Panc1 (cell line): ENCODE measurements around the gene MYO18A. TPM values are rescaled to one million over a fixed set of nuclear protein-coding genes. Genes with fewer than 3 reads are reported as not detected.
A peak's percentile ranks its signal among the peaks of the same experiment; 100 is the strongest.

ENCODE experiments used
- ATAC-seq: fragments of 200-7000 bp; cut with Tn5 transposase; 2 replicates; pipeline ENCODE4 v1.9.1; 2020; ENCODE audit warnings: mild to moderate bottlenecking, moderate library complexity
- BruUV-seq: library from RNA; stranded (reverse); fragments of 400-500 nt; replicated peaks from 2 replicates; lab custom pipeline; 2021; lab: Mats Ljungman, UMichigan
- CTCF ChIA-PET: fragments of 300-600 bp; sonication (Branson Sonifier 250); formaldehyde crosslinking; loops from one replicate; lab custom pipeline; 2022; ENCODE audit warnings: antibody characterized with exemption; lab: Charles Lee
- POLR2A ChIA-PET: fragments of 300-600 bp; sonication (Branson Sonifier 250); formaldehyde crosslinking; loops from one replicate; lab custom pipeline; 2022; ENCODE audit warnings: antibody characterized with exemption; lab: Charles Lee
- DNase-seq: peaks from one replicate; pipeline ENCODE4 v3.0.0-alpha.2; 2010; ENCODE audit warnings: low read depth, low spot score
- H3K27ac ChIP-seq: 2 replicates; pipeline ENCODE4 v1.5.1; 2011; ENCODE audit warnings: mild to moderate bottlenecking, low read length, inconsistent platforms
- H3K27me3 ChIP-seq: fragments of 200-500 bp; sonication (Bioruptor generic); 2 replicates; pipeline ENCODE4 v1.6.0; 2014; ENCODE audit warnings: low read length, inconsistent platforms; ENCODE audit not compliant: control insufficient read depth, insufficient read depth
- H3K36me3 ChIP-seq: fragments of 200-500 bp; sonication (Bioruptor generic); 2 replicates; pipeline ENCODE4 v1.5.1; 2014; ENCODE audit warnings: inconsistent platforms, mild to moderate bottlenecking, low read length, moderate library complexity; ENCODE audit not compliant: control insufficient read depth, insufficient read depth
- H3K4me1 ChIP-seq: 2 replicates; pipeline ENCODE4 v1.5.1; 2011; ENCODE audit warnings: inconsistent platforms, mild to moderate bottlenecking, low read length, moderate library complexity; ENCODE audit not compliant: control insufficient read depth, insufficient read depth
- H3K4me3 ChIP-seq, 2 experiments: 2 replicates each; pipeline ENCODE4 v1.5.1; 2011 to 2012; ENCODE audit warnings: low read depth in 2 of 2, low read length in 2 of 2, mild to moderate bottlenecking in 2 of 2, inconsistent platforms in 1 of 2, moderate library complexity in 1 of 2
- H3K9me3 ChIP-seq: fragments of 200-500 bp; sonication (Bioruptor generic); 2 replicates; pipeline ENCODE4 v1.5.1; 2014; ENCODE audit warnings: low read depth, mild to moderate bottlenecking, inconsistent platforms, low read length, moderate library complexity; ENCODE audit not compliant: control insufficient read depth, insufficient read depth
- POLR2AphosphoS5 ChIP-seq: IDR thresholded peaks from 2 replicates; pipeline ENCODE4 v1.6.1; 2012; ENCODE audit warnings: mild to moderate bottlenecking, low read depth, low read length, moderate library complexity
- SIN3A ChIP-seq: IDR thresholded peaks from 2 replicates; pipeline ENCODE4 v1.6.1; 2012; ENCODE audit warnings: low read depth, mild to moderate bottlenecking, low read length, moderate library complexity, borderline replicate concordance; ENCODE audit not compliant: insufficient read depth
- TCF7L2 ChIP-seq: IDR thresholded peaks from 2 replicates; pipeline ENCODE4 v1.6.1; 2011; ENCODE audit warnings: mild to moderate bottlenecking, low read depth, low read length, inconsistent platforms
- in situ Hi-C: cut with HindIII; loops from 2 replicates; pipeline ENCODE4 v1.10.0; 2016; ENCODE audit warnings: low sequenced_read_pairs, low pct_unique_long_range_greater_than_20kb
- intact Hi-C: fragments of 100-400 bp; cut with micrococcal nuclease; formaldehyde crosslinking; loops from one replicate; pipeline ENCODE4 v1.10.0; 2022; ENCODE audit not compliant: unreplicated experiment
- total RNA-seq: library from RNA; stranded (reverse); gene quantifications from one replicate; pipeline ENCODE4 v1.2.1, GENCODE V29; 2021; ENCODE audit not compliant: unreplicated experiment
- TF ChIP-seq, protein P1 (sequence below): fragments of 450-650 bp; IDR thresholded peaks from 2 replicates; pipeline ENCODE4 v1.5.1; 2017; ENCODE audit warnings: mild to moderate bottlenecking
- TF ChIP-seq, protein P2 (sequence below), 2 experiments: IDR thresholded peaks; 2 replicates each; pipeline ENCODE4 v1.6.1; 2011 to 2012; ENCODE audit warnings: low read depth in 2 of 2, control low read depth in 1 of 2, low read length in 1 of 2, mild to moderate bottlenecking in 1 of 2, moderate library complexity in 1 of 2; ENCODE audit not compliant: insufficient read depth in 1 of 2

The MYO18A gene
- total RNA-seq, 1 experiment from 2014 or later = 108 TPM

DNA sequence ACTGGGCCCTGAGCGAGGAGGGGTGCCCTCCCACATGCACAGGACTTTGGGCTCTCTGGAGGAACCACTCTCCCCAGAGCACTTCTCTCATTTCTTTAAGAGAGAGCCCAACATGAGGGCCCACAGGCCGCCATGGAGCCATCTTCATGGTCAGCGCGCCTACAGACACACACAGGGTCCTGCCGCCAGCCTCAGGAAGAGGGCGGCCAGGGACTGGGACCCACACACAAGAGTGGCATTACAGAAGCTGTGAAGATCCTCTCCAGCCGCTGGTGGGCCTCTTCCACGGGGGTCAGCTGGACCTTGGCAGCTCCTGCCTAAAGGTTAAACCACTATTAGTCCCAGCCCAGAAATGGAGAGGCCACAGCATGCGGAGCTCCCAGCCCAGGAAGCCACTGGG is 54.5 kb downstream of the MYO18A start:
- Histone ChIP-seq H3K4me3 (no peak overlapping the region), H3K4me1 (peaks cover 8% of the 10 kb centered on the region), H3K9me3 (no peaks in the 10 kb centered on the region), H3K27ac (no peak overlapping the region), H3K27me3 (no peaks in the 10 kb centered on the region), H3K36me3 (no peaks in the 10 kb centered on the region)
- no TSS peak for BruUV-seq
- ChIA-PET POLR2A (no interaction called here), CTCF (interaction anchor here (0.6 kb wide), 1 partner anchor 22 kb away, joined by 3 read pairs; no protein-coding TSS in a partner anchor)
- intact Hi-C loops = no loop called here
- DNase-seq (no peak), ATAC-seq (no peak)
- TF ChIP-seq SIN3A (no peak), POLR2AphosphoS5 (no peak), TCF7L2 (no peak)
- TF ChIP-seq, protein P1, sequence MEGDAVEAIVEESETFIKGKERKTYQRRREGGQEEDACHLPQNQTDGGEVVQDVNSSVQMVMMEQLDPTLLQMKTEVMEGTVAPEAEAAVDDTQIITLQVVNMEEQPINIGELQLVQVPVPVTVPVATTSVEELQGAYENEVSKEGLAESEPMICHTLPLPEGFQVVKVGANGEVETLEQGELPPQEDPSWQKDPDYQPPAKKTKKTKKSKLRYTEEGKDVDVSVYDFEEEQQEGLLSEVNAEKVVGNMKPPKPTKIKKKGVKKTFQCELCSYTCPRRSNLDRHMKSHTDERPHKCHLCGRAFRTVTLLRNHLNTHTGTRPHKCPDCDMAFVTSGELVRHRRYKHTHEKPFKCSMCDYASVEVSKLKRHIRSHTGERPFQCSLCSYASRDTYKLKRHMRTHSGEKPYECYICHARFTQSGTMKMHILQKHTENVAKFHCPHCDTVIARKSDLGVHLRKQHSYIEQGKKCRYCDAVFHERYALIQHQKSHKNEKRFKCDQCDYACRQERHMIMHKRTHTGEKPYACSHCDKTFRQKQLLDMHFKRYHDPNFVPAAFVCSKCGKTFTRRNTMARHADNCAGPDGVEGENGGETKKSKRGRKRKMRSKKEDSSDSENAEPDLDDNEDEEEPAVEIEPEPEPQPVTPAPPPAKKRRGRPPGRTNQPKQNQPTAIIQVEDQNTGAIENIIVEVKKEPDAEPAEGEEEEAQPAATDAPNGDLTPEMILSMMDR = no peak
- TF ChIP-seq, protein P2, sequence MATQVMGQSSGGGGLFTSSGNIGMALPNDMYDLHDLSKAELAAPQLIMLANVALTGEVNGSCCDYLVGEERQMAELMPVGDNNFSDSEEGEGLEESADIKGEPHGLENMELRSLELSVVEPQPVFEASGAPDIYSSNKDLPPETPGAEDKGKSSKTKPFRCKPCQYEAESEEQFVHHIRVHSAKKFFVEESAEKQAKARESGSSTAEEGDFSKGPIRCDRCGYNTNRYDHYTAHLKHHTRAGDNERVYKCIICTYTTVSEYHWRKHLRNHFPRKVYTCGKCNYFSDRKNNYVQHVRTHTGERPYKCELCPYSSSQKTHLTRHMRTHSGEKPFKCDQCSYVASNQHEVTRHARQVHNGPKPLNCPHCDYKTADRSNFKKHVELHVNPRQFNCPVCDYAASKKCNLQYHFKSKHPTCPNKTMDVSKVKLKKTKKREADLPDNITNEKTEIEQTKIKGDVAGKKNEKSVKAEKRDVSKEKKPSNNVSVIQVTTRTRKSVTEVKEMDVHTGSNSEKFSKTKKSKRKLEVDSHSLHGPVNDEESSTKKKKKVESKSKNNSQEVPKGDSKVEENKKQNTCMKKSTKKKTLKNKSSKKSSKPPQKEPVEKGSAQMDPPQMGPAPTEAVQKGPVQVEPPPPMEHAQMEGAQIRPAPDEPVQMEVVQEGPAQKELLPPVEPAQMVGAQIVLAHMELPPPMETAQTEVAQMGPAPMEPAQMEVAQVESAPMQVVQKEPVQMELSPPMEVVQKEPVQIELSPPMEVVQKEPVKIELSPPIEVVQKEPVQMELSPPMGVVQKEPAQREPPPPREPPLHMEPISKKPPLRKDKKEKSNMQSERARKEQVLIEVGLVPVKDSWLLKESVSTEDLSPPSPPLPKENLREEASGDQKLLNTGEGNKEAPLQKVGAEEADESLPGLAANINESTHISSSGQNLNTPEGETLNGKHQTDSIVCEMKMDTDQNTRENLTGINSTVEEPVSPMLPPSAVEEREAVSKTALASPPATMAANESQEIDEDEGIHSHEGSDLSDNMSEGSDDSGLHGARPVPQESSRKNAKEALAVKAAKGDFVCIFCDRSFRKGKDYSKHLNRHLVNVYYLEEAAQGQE (IDR thresholded peaks at IDR 0.05; ENCODE audit: insufficient read depth in 1 of 2, low read depth in 2 of 2, low read length in 1 of 2) = no peak
- in situ Hi-C loops = no loop called here

DNA sequence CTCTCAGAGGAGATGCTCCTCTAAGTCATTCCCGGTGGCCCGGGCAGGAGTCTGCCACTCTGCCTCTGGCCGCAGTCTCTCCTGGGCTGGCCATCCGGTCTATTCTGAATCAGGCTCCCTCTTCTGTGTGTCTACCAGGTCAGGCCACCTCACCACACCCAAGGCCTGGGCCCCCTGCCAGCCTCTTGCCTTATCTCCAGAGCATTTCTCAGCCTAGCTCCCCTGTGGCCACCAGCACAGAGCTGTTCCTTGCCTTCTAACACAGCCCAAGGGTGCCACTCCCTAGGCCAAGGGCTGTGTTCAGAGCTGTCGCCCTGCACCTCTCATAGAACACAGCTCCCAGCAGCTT is 55.3 kb downstream of the MYO18A start:
- in situ Hi-C loops (no loop called here), intact Hi-C loops (no loop called here)
- DNase-seq = no peak
- TF ChIP-seq, protein P1 = no peak
- TF ChIP-seq TCF7L2 (no peak), SIN3A (no peak), POLR2AphosphoS5 (no peak)
- TF ChIP-seq, protein P2 (IDR thresholded peaks at IDR 0.05; ENCODE audit: insufficient read depth in 1 of 2, low read depth in 2 of 2, low read length in 1 of 2) = no peak
- H3K4me3 ChIP-seq = no peak overlapping the region
- no peak overlapping the region for H3K27ac ChIP-seq
- no TSS peak for BruUV-seq
- 0 out of 2 replicates have a peak, but pooled peaks cover 3% of the 10 kb centered on the region for H3K36me3 ChIP-seq
- peaks cover 8% of the 10 kb centered on the region for H3K4me1 ChIP-seq
- H3K9me3 ChIP-seq = no peaks in the 10 kb centered on the region
- ChIA-PET POLR2A (no interaction called here), CTCF (interaction anchor here (0.5 to 2.1 kb wide), 11 partner anchors 9 to 164 kb away, joined by 3 to 25 read pairs (median 8); partner anchors contain the start of gene MYO18A)
- H3K27me3 ChIP-seq = no peaks in the 10 kb centered on the region
- peak; percentile 35 for ATAC-seq
